ENCODE data around the gene LRP1B.

LRP1B gene

GRCh38 chr2:140200307-140200706, 1930.5 kb downstream of the LRP1B start:
- Histone ChIP-seq H3K79me2 (ENCODE audit: insufficient read depth, low read length) (no peaks in the 10 kb centered on the region), H3F3A (ENCODE audit: low read depth) (no peaks in the 10 kb centered on the region), H3K4me2 (ENCODE audit: low read depth, low read length, poor library complexity, severe bottlenecking) (no peak overlapping the region), H3K4me3 (ENCODE audit: low read length, poor library complexity, severe bottlenecking) (no peak overlapping the region), H3K9me3 (ENCODE audit: insufficient read depth, low read depth, low read length) (no peaks in the 10 kb centered on the region), H4K20me1 (ENCODE audit: insufficient read depth, low read length, poor library complexity, severe bottlenecking) (no peaks in the 10 kb centered on the region), H3K9ac (ENCODE audit: low read depth, low read length, poor library complexity, severe bottlenecking) (no peak overlapping the region), H2AFZ (ENCODE audit: low read length) (no peak overlapping the region), H3K4me1 (ENCODE audit: insufficient read depth, low read length, poor library complexity, severe bottlenecking) (no peaks in the 10 kb centered on the region), H3K9me2 (replicated peaks; ENCODE audit: low read depth, low read length) (no peaks in the 10 kb centered on the region), H3K27me3 (ENCODE audit: insufficient read depth, low read length, poor library complexity, severe bottlenecking) (no peaks in the 10 kb centered on the region), H3K36me3 (ENCODE audit: insufficient read depth, low read length) (no peaks in the 10 kb centered on the region)
- TF ChIP-seq EZH2phosphoT487 (IDR thresholded peaks at IDR 0.05; ENCODE audit: borderline replicate concordance) (no peak), CTCF (conservative IDR thresholded peaks at IDR 0.05; ENCODE audit: low read length) (no peak)

DNA sequence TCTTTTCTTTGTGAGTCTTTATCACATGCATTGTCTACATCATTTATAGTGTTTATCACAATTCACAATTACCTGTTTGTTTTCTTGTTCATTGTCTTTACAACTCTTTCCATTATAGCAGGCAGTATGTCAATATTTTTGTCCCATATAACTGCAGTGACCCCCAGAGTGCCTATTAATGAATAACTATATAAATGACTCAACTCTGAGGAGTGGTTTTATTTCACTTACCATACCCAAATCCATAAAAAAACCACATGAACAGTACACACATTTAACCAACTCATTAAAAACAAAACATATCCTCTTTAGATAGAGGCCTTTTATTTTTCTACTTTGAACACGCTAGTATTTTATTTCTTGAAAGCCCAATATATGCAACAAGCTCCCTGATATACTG, 1931.5 kb downstream of the LRP1B start:
- no peak for TF ChIP-seq EZH2phosphoT487 (IDR thresholded peaks at IDR 0.05; ENCODE audit: borderline replicate concordance)
- no peak for TF ChIP-seq CTCF (conservative IDR thresholded peaks at IDR 0.05; ENCODE audit: low read length)
- H3K36me3 ChIP-seq (ENCODE audit: insufficient read depth, low read length), result no peaks in the 10 kb centered on the region
- no peaks in the 10 kb centered on the region for H3F3A ChIP-seq (ENCODE audit: low read depth)
- H3K79me2 ChIP-seq (ENCODE audit: insufficient read depth, low read length), result no peaks in the 10 kb centered on the region
- no peak overlapping the region for H3K9ac ChIP-seq (ENCODE audit: low read depth, low read length, poor library complexity, severe bottlenecking)
- H3K4me3 ChIP-seq (ENCODE audit: low read length, poor library complexity, severe bottlenecking), result no peak overlapping the region
- no peaks in the 10 kb centered on the region for H3K27me3 ChIP-seq (ENCODE audit: insufficient read depth, low read length, poor library complexity, severe bottlenecking)
- no peaks in the 10 kb centered on the region for H4K20me1 ChIP-seq (ENCODE audit: insufficient read depth, low read length, poor library complexity, severe bottlenecking)
- no peaks in the 10 kb centered on the region for H3K4me1 ChIP-seq (ENCODE audit: insufficient read depth, low read length, poor library complexity, severe bottlenecking)
- H3K4me2 ChIP-seq (ENCODE audit: low read depth, low read length, poor library complexity, severe bottlenecking), result no peak overlapping the region
- no peaks in the 10 kb centered on the region for H3K9me2 ChIP-seq (replicated peaks; ENCODE audit: low read depth, low read length)
- no peaks in the 10 kb centered on the region for H3K9me3 ChIP-seq (ENCODE audit: insufficient read depth, low read depth, low read length)
- H2AFZ ChIP-seq (ENCODE audit: low read length), result no peak overlapping the region

DNA sequence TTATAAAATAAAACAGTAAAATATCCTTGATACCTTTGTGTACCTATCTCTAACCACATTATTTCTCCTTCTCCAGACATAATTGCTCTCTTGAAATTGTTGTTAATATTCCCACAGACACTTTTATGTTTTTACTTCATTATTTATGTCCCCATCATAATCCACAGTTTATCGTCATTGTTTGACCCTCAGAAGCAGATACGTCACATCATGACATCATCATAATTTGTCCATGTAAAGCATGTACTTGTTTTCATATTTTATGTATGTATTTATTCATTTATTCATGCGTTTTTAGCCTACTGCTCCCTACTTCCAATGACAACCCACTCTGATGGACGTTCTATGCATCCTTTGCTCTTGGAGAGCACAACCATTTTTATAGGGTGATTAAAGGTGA, 1943.7 kb downstream of the LRP1B start:
- Histone ChIP-seq H3K27me3 (ENCODE audit: insufficient read depth, low read length, poor library complexity, severe bottlenecking) (no peaks in the 10 kb centered on the region), H3K9me2 (replicated peaks; ENCODE audit: low read depth, low read length) (no peaks in the 10 kb centered on the region), H3K4me2 (ENCODE audit: low read depth, low read length, poor library complexity, severe bottlenecking) (no peak overlapping the region), H3K79me2 (ENCODE audit: insufficient read depth, low read length) (no peaks in the 10 kb centered on the region), H3K4me3 (ENCODE audit: low read length, poor library complexity, severe bottlenecking) (no peak overlapping the region), H3F3A (ENCODE audit: low read depth) (no peaks in the 10 kb centered on the region), H3K9me3 (ENCODE audit: insufficient read depth, low read depth, low read length) (no peaks in the 10 kb centered on the region), H3K9ac (ENCODE audit: low read depth, low read length, poor library complexity, severe bottlenecking) (no peak overlapping the region), H3K36me3 (ENCODE audit: insufficient read depth, low read length) (no peaks in the 10 kb centered on the region), H3K4me1 (ENCODE audit: insufficient read depth, low read length, poor library complexity, severe bottlenecking) (no peaks in the 10 kb centered on the region), H2AFZ (ENCODE audit: low read length) (no peak overlapping the region), H4K20me1 (ENCODE audit: insufficient read depth, low read length, poor library complexity, severe bottlenecking) (no peaks in the 10 kb centered on the region)
- TF ChIP-seq EZH2phosphoT487 (IDR thresholded peaks at IDR 0.05; ENCODE audit: borderline replicate concordance), result no peak
- no peak for TF ChIP-seq CTCF (conservative IDR thresholded peaks at IDR 0.05; ENCODE audit: low read length)
